AG09309 (cell line): ENCODE data around the gene CSF1.
A peak's percentile ranks its signal among the peaks of the same experiment; 100 is the strongest.

Source experiments
- DNase-seq: peaks from one replicate; pipeline ENCODE4 v3.0.0-alpha.2; 2010; ENCODE audit warnings: low read depth
- H3K4me3 ChIP-seq: 2 replicates; pipeline ENCODE4 v1.5.1; 2011; ENCODE audit warnings: mild to moderate bottlenecking, low read depth, low read length, moderate library complexity; ENCODE audit not compliant: control insufficient read depth
- CTCF ChIP-seq: IDR thresholded peaks from 2 replicates; pipeline ENCODE4 v1.5.1; 2011; ENCODE audit warnings: mild to moderate bottlenecking, low read depth, low read length, inconsistent platforms; ENCODE audit not compliant: insufficient read depth, control insufficient read depth; ENCODE audit errors: missing control alignments

The CSF1 gene

GRCh38 chr1:109907190-109907774 is 3.4 kb upstream of the CSF1 start:
- DNase-seq: no peak
- TF ChIP-seq CTCF: no peak
- H3K4me3 ChIP-seq: no peak overlapping the region

- no peak for DNase-seq
- H3K4me3 ChIP-seq: no peak overlapping the region
- TF ChIP-seq CTCF: no peak
Observed at GRCh38 chr1:109908836-109909235, 1.8 kb upstream of the CSF1 start.

GRCh38 chr1:109909561-109909960 is 1.1 kb upstream of the CSF1 start:
- DNase-seq: no peak
- no peak for TF ChIP-seq CTCF
- H3K4me3 ChIP-seq: no peak overlapping the region

- no peak for DNase-seq
- peak overlapping the region; percentile 91 for H3K4me3 ChIP-seq
- TF ChIP-seq CTCF: no peak
Observed at GRCh38 chr1:109910963-109911798, 532 bp downstream of the CSF1 start.

- peak overlapping the region; percentile 91 for H3K4me3 ChIP-seq
- no peak for DNase-seq
- TF ChIP-seq CTCF: no peak
Observed at GRCh38 chr1:109912214-109912861, 1.7 kb downstream of the CSF1 start.

GRCh38 chr1:109912873-109913272 is 2.2 kb downstream of the CSF1 start:
- no peak for DNase-seq

More at GRCh38 chr1:109912873-109913272, 2.2 kb downstream of the CSF1 start:
- peak overlapping the region; percentile 91 for H3K4me3 ChIP-seq
- TF ChIP-seq CTCF: no peak
